IPS-15b (cell line): ENCODE measurements around the gene SMTNL2.
"Not testable (repeated sequence)": the region's sequence is repeated elsewhere in the genome, so short reads cannot be mapped to it uniquely, and the experiment has no call there.

Experiments
- H3K27me3 ChIP-seq: one replicate; pipeline ENCODE4 v1.6.1; 2013; ENCODE audit warnings: low read length; ENCODE audit not compliant: control insufficient read depth, insufficient read depth
- H3K36me3 ChIP-seq: one replicate; pipeline ENCODE4 v1.6.1; 2013; ENCODE audit warnings: low read length; ENCODE audit not compliant: control insufficient read depth, insufficient read depth
- H3K4me1 ChIP-seq: one replicate; pipeline ENCODE4 v1.6.1; 2013; ENCODE audit warnings: mild to moderate bottlenecking, low read length; ENCODE audit not compliant: control insufficient read depth, insufficient read depth
- H3K4me3 ChIP-seq: one replicate; pipeline ENCODE4 v1.5.1; 2013; ENCODE audit warnings: low read depth, low read length
- H3K9ac ChIP-seq: one replicate; pipeline ENCODE4 v1.6.1; 2013; ENCODE audit warnings: low read depth, mild to moderate bottlenecking, low read length
- H3K9me3 ChIP-seq: one replicate; pipeline ENCODE4 v1.6.1; 2013; ENCODE audit warnings: mild to moderate bottlenecking, low read length; ENCODE audit not compliant: control insufficient read depth, insufficient read depth

The SMTNL2 gene

GRCh38 chr17:4601326-4601725 is 17.0 kb downstream of the SMTNL2 start:
- no peak overlapping the region for H3K9ac ChIP-seq
- no peaks in the 10 kb centered on the region for H3K9me3 ChIP-seq
- H3K27me3 ChIP-seq = no peaks in the 10 kb centered on the region
- peaks cover 11% of the 10 kb centered on the region for H3K4me1 ChIP-seq
- no peak overlapping the region for H3K4me3 ChIP-seq
- peaks cover 4% of the 10 kb centered on the region for H3K36me3 ChIP-seq

GRCh38 chr17:4602041-4602440 is 17.7 kb downstream of the SMTNL2 start:
- no peaks in the 10 kb centered on the region for H3K27me3 ChIP-seq
- H3K9ac ChIP-seq = no peak overlapping the region

GRCh38 chr17:4604111-4604644 is 19.8 kb downstream of the SMTNL2 start:
- peaks cover 8% of the 10 kb centered on the region for H3K4me1 ChIP-seq
- H3K4me3 ChIP-seq = no peak overlapping the region
- H3K9ac ChIP-seq = no peak overlapping the region
- H3K36me3 ChIP-seq = no peaks in the 10 kb centered on the region
- no peaks in the 10 kb centered on the region for H3K27me3 ChIP-seq
- no peaks in the 10 kb centered on the region for H3K9me3 ChIP-seq

More at GRCh38 chr17:4602041-4602440, 17.7 kb downstream of the SMTNL2 start:
- H3K9me3 ChIP-seq = no peaks in the 10 kb centered on the region
- H3K4me1 ChIP-seq = peaks cover 11% of the 10 kb centered on the region
- no peak overlapping the region for H3K4me3 ChIP-seq
- peaks cover 2% of the 10 kb centered on the region for H3K36me3 ChIP-seq

GRCh38 chr17:4604736-4605135 is 20.4 kb downstream of the SMTNL2 start:
- not testable (repeated sequence) for H3K4me1 ChIP-seq, H3K27me3 ChIP-seq, H3K4me3 ChIP-seq, H3K9me3 ChIP-seq, H3K9ac ChIP-seq, H3K36me3 ChIP-seq

- Histone ChIP-seq H3K27me3 (no peaks in the 10 kb centered on the region), H3K9ac (no peak overlapping the region), H3K4me3 (no peak overlapping the region), H3K36me3 (no peaks in the 10 kb centered on the region), H3K4me1 (no peaks in the 10 kb centered on the region), H3K9me3 (no peaks in the 10 kb centered on the region)
These were observed 21.5 kb downstream of the SMTNL2 start for GRCh38 chr17:4605826-4606225.

- H3K27me3 ChIP-seq = no peaks in the 10 kb centered on the region
- no peaks in the 10 kb centered on the region for H3K36me3 ChIP-seq
- no peak overlapping the region for H3K9ac ChIP-seq
- no peaks in the 10 kb centered on the region for H3K9me3 ChIP-seq
- no peak overlapping the region for H3K4me3 ChIP-seq
- H3K4me1 ChIP-seq = no peaks in the 10 kb centered on the region
These were observed 23.0 kb downstream of the SMTNL2 start for GRCh38 chr17:4607261-4607741.

GRCh38 chr17:4607773-4608187 is 23.5 kb downstream of the SMTNL2 start:
- no peaks in the 10 kb centered on the region for H3K9me3 ChIP-seq
- no peak overlapping the region for H3K9ac ChIP-seq
- H3K36me3 ChIP-seq = no peaks in the 10 kb centered on the region
- H3K4me3 ChIP-seq = no peak overlapping the region
- no peaks in the 10 kb centered on the region for H3K4me1 ChIP-seq
- H3K27me3 ChIP-seq = no peaks in the 10 kb centered on the region

GRCh38 chr17:4609761-4610160 is 25.4 kb downstream of the SMTNL2 start:
- H3K4me3 ChIP-seq = no peak overlapping the region
- H3K9ac ChIP-seq = no peak overlapping the region
- no peaks in the 10 kb centered on the region for H3K36me3 ChIP-seq
- H3K4me1 ChIP-seq = no peaks in the 10 kb centered on the region
- H3K27me3 ChIP-seq = no peaks in the 10 kb centered on the region
- H3K9me3 ChIP-seq = no peaks in the 10 kb centered on the region

- H3K4me3 ChIP-seq = no peak overlapping the region
- no peaks in the 10 kb centered on the region for H3K36me3 ChIP-seq
- H3K9me3 ChIP-seq = no peaks in the 10 kb centered on the region
- H3K4me1 ChIP-seq = no peaks in the 10 kb centered on the region
- H3K27me3 ChIP-seq = no peaks in the 10 kb centered on the region
- H3K9ac ChIP-seq = no peak overlapping the region
These were observed 25.8 kb downstream of the SMTNL2 start for GRCh38 chr17:4610162-4610561.

GRCh38 chr17:4610656-4611055 is 26.3 kb downstream of the SMTNL2 start:
- H3K9me3 ChIP-seq = no peaks in the 10 kb centered on the region
- H3K4me3 ChIP-seq = no peak overlapping the region
- H3K36me3 ChIP-seq = no peaks in the 10 kb centered on the region
- H3K9ac ChIP-seq = no peak overlapping the region
- no peaks in the 10 kb centered on the region for H3K27me3 ChIP-seq
- no peaks in the 10 kb centered on the region for H3K4me1 ChIP-seq

- H3K4me3 ChIP-seq = no peak overlapping the region
- H3K27me3 ChIP-seq = no peaks in the 10 kb centered on the region
- H3K9ac ChIP-seq = no peak overlapping the region
- H3K36me3 ChIP-seq = no peaks in the 10 kb centered on the region
- H3K4me1 ChIP-seq = peaks cover 2% of the 10 kb centered on the region
- H3K9me3 ChIP-seq = no peaks in the 10 kb centered on the region
These were observed 32.1 kb downstream of the SMTNL2 start for GRCh38 chr17:4616476-4616875.

- no peaks in the 10 kb centered on the region for H3K9me3 ChIP-seq
- no peak overlapping the region for H3K4me3 ChIP-seq
- no peaks in the 10 kb centered on the region for H3K27me3 ChIP-seq
- no peaks in the 10 kb centered on the region for H3K36me3 ChIP-seq
- H3K9ac ChIP-seq = no peak overlapping the region
- peaks cover 2% of the 10 kb centered on the region for H3K4me1 ChIP-seq
These were observed 32.8 kb downstream of the SMTNL2 start for GRCh38 chr17:4617090-4617489.
